Omental fat pad (tissue), 4 donors: Measurements from ENCODE around the gene CIPC. TPM values are rescaled to one million over a fixed set of nuclear protein-coding genes. Genes with fewer than 3 reads are reported as not detected.

Experiments used
- ATAC-seq: fragments of 150-250 bp; one replicate; pipeline ENCODE4 v1.9.1; 2016; ENCODE audit warnings: mild to moderate bottlenecking, moderate library complexity; ENCODE audit not compliant: low FRiP score
- DNase-seq: peaks from one replicate; pipeline ENCODE4 v3.0.0-alpha.2; 2019; ENCODE audit warnings: low spot score
- CTCF ChIP-seq, 3 donors: fragments of 450-650 bp; IDR thresholded peaks; one replicate each; pipeline ENCODE4 v1.5.1; 2016 to 2017; ENCODE audit warnings: antibody characterized with exemption in 3 of 3, mild to moderate bottlenecking in 3 of 3, moderate library complexity in 2 of 3
- total RNA-seq, 4 donors: library from RNA; depleted of rRNA; stranded (reverse); fragments of >200 nt; gene quantifications; one replicate each; pipeline ENCODE4 v1.1.0, GENCODE V29; 2016

Gene CIPC
- total RNA-seq, 4 donors from 2014 or later: 34.2 to 47.3 (median 40.3) TPM

GRCh38 chr14:77102154-77102553 is 4.1 kb downstream of the CIPC start:
- DNase-seq: no peak
- TF ChIP-seq CTCF (IDR thresholded peaks at IDR 0.05): no peak
- ATAC-seq: no peak

- ATAC-seq (no peak), DNase-seq (no peak)
- no peak for TF ChIP-seq CTCF (IDR thresholded peaks at IDR 0.05)
These were observed 5.4 kb downstream of the CIPC start for GRCh38 chr14:77103475-77103874.

- no peak for TF ChIP-seq CTCF (IDR thresholded peaks at IDR 0.05)
- no peak for ATAC-seq
These were observed 5.9 kb downstream of the CIPC start for GRCh38 chr14:77103951-77104350.

GRCh38 chr14:77104393-77104792 is 6.3 kb downstream of the CIPC start:
- TF ChIP-seq CTCF (IDR thresholded peaks at IDR 0.05): no peak
- no peak for ATAC-seq

More at GRCh38 chr14:77103951-77104350, 5.9 kb downstream of the CIPC start:
- no peak for DNase-seq

GRCh38 chr14:77105145-77105939 is 7.3 kb downstream of the CIPC start:
- DNase-seq (no peak), ATAC-seq (no peak)
- TF ChIP-seq CTCF (IDR thresholded peaks at IDR 0.05): no peak

More at GRCh38 chr14:77104393-77104792, 6.3 kb downstream of the CIPC start:
- DNase-seq: no peak

GRCh38 chr14:77106666-77107065 is 8.6 kb downstream of the CIPC start:
- ATAC-seq: no peak

More at GRCh38 chr14:77106666-77107065, 8.6 kb downstream of the CIPC start:
- no peak for TF ChIP-seq CTCF (IDR thresholded peaks at IDR 0.05)
- no peak for DNase-seq
